Vagina (tissue), 2 donors: Measurements from ENCODE around the gene DDX39B.

Experiments
- CTCF ChIP-seq, 3 experiments: fragments of 450-650 bp in 2 of 3; fragments of 200-600 bp in 1 of 3; sonication (generic) in 1 of 3; IDR thresholded peaks; one replicate each; pipeline ENCODE4 v1.5.1; 2017 to 2019; ENCODE audit warnings: antibody characterized with exemption in 3 of 3, mild to moderate bottlenecking in 2 of 3, moderate library complexity in 2 of 3
- POLR2A ChIP-seq, 2 donors: fragments of 450-650 bp; IDR thresholded peaks; one replicate each; pipeline ENCODE4 v1.6.1; 2017; ENCODE audit warnings: antibody characterized with exemption in 2 of 2, mild to moderate bottlenecking in 2 of 2, moderate library complexity in 2 of 2
- POLR2AphosphoS5 ChIP-seq, 2 donors: sonication (generic); formaldehyde crosslinking; IDR thresholded peaks; one replicate each; pipeline ENCODE4 v1.9.0; 2017; ENCODE audit warnings: antibody characterized with exemption in 2 of 2, mild to moderate bottlenecking in 2 of 2, low read depth in 1 of 2; ENCODE audit not compliant: insufficient read depth in 1 of 2

- TF ChIP-seq CTCF (IDR thresholded peaks at IDR 0.05) (no peak), POLR2AphosphoS5 (IDR thresholded peaks at IDR 0.05; ENCODE audit: insufficient read depth in 1 of 2, low read depth in 1 of 2) (no peak), POLR2A (IDR thresholded peaks at IDR 0.05) (no peak)
Measured at GRCh38 chr6:31502586-31502985, 39.2 kb downstream of the DDX39B start.
